ENCODE data around the gene ELOF1.
"Not testable (repeated sequence)": the region's sequence is repeated elsewhere in the genome, so short reads cannot be mapped to it uniquely, and the experiment has no call there.

Gene ELOF1

DNA sequence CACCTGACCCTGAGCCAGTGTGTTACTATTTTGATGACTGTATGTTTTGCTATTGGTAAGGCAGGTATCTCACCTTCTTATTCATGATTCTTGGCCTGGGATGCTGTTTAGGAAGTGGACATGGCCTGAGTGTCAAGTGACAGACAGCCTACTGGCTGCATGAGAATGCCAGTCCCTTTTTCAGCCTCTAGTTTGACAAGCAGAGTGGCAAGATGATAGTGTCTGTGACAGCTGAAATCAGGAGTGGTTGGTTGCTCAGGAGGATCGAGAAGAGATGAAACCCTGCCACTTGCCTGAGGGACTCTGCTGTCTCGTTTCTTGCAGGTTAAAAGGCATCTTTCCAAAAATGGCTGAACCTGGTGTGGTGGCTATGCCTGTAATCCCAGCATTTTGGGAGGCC is 7.1 kb upstream of the ELOF1 start:
- FAIRE-seq = no peak

DNA sequence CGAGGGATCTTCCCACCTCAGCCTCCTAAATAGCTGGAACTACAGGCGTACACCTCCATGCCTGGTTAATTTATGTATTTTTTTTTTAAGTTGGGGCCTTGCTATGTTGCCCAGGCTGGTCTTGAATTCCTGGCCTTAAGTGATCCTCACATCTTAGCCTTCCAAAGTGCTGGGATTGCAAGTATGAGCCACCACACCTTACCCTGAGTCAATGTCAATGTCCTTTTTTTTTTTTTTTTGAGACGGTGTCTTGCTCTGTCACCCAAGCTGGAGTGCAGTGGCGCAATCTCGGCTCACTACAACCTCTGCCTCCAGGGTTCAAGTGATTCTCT is 6.6 kb upstream of the ELOF1 start:
- not testable (repeated sequence) for FAIRE-seq

DNA sequence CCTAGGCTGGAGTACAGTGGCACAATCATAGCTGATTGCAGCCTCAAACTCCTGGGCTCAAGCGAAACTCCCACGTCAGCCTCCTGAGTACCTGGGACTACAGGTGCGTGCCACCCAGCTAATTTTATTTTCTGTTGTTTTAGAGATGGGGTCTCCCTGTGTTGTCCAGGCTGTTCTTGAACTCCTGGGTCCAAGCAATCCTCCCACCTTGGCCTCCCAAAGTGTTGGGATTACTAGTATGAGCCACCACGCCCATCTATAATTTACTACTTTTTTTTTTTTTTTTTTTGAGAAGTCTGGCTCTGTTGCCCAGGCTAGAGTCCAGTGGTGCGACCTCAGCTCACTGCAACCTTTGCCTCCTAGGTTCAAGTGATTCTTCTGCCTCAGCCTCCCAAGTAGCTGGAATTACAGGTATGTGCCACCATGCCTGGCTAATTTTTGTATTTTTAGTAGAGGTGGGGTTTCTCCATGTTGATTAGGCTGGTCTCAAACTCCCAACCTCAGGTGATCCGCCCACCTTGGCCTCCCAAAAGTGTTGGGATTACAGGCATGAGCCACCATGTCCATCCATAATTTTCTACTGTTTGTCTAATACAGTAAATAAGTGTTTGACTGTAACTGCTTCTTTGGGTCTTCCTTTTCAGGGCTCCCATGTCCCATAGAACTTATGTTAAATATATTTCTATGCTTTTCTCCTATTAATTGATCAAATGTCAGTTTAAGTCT is 5.2 kb upstream of the ELOF1 start:
- not testable (repeated sequence) for FAIRE-seq

DNA sequence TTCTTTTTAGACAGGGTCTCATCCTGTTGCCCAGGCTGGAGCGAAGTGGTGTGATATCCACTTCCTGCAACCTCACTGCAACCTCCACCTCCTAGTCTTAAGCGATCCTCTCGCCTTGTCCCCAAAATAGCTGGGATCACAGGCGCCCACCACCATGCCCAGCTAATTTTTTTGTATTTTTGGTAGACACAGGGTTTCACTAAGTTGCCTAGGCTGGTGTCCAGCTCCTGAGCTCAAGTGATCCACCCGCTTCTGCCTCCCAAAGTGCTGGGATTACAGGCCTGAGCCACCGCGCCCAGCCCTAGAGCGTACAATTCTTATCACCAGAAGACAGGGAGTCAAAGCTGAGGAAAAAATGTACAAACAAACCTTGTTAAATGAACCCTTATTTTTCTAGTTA is 4.5 kb upstream of the ELOF1 start:
- no peak for FAIRE-seq

DNA sequence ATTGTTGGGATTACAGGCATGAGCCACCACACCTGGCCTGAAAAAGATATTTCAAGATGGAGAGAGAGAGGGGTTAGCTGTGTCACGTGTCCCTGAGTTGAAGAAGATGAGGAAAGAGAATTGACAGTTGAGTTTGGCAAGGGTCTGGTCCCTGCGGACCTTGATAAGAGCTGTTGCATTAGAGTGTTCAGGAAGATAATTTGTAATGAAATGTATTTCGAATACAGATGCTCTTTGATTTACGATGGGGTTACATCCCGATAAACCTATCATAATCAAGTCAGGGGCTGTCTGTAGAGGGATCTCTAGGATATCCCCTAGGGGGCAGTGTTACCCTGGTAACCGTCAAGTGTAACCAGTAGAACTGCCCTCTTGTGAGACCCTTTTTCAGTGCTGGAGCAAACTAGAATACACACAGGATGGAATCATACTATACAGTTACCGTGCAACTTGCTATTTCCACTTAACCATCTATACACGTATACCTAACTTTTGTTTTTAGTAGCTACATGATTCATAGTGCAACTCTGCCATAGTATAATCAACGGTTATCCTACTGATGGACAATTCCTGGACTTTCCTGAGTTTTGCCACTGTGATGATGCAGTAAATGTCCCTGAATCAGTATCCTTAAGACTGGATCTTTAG is 1.5 kb upstream of the ELOF1 start:
- FAIRE-seq = no peak

DNA sequence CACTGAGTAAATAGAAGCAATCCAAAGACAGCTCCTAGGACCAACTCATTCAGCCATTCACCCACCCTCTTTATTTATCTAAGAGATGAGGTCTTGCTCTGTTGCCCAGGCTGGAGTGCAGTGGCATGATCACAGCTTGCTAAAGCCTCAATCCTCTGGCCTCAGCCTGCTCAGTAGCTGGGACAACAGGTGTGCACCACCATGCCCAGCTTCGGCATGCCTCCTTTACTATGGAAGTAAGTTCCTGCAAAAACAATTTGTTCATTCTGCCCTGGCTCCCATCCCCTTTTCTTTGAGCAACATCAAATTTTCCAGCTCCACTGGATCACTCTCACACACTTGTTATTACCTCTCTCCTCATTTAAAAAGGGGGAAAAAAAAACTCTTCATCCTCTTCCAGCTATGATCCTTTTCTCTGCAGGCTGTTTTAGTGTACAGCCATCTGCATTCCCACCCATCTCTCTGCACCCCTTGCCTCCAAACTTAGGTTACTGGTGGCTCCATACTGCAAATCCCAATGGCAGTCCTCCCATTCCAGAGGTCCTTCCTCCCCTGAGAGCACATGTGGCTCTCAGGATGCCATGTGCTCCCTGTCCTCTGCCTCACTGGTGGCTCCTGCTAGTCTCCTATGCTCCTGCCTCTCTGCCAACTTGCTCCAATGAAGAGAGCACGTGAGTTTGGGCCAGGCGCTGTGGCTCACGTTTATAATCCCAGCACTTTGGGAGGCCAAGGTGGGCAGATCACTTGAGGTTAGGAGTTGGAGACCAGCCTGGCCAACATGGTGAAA is 2.2 kb downstream of the ELOF1 start:
- FAIRE-seq = no peak

DNA sequence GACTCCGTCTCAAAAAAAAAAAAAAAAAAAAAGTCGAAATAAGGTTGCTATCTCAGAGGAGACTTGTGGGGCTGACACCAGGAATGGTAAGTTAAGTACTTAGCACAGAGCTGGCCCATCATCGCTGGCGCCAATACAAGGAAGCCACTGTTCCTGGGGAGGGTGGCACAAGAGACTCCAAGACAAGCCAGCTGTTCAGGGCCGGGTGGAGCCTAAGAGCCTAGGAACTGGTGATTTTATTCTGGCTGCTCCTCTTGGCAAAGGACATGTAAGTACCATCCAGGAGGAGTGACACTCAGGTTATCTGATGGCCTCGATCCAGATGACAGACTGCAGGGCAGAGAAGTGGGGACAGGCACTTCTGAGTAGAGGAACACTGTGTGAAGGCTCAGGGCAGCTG is 3.8 kb downstream of the ELOF1 start:
- FAIRE-seq = no peak

DNA sequence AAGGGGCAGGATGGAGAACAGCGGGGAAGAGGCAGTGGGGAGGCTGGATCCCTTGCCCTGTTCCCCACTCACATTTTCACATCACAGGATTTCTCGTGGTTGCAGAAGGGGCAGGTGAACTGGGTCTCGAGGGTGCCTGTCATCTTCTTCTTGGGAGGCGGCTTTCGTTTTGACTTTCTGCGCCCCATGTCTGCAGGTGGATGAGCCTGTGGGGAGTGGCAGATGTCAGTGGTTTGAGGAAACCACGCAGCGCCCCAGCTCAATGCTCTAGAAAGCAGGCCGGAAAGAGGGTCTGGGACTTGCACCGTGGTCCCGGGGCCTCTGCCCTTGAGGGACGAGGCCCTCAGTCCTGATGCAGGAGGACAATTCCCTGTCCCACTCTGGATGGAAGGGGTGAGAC is 4.9 kb downstream of the ELOF1 start:
- FAIRE-seq = no peak

DNA sequence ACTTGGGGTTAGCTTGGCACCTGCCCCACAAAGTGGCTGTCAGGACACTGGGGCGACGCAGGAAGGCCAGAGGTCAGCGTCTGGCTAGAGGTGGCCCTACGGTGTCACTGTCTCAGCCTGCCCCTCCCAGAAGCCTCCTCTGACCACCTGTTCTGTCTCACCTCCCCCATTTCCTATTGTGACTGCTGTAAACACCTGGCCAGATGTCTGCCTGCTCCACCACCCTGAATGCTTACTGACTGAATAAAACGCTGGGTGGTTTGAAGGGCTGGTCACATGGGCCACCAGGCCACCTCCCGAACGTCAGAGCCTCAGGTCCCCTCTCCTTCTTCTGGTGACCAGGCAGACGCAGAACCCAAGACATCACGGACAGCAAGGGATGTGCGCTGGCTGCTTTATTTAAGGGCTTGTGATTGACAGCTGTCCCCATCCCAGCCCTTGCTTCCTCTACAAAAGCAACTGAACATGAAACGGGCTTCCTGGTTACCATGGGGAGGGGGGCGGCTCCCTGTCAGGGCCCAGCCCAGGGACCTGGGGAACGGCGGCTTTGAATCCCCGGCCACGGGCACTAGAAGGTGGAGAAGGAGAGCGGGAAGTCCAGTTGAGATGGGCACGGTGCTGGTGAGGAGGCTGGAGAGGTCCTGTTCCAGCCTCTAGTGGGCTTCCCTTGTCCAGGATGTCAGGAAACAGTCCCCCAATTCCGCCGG is 6.2 kb downstream of the ELOF1 start:
- no peak for FAIRE-seq

DNA sequence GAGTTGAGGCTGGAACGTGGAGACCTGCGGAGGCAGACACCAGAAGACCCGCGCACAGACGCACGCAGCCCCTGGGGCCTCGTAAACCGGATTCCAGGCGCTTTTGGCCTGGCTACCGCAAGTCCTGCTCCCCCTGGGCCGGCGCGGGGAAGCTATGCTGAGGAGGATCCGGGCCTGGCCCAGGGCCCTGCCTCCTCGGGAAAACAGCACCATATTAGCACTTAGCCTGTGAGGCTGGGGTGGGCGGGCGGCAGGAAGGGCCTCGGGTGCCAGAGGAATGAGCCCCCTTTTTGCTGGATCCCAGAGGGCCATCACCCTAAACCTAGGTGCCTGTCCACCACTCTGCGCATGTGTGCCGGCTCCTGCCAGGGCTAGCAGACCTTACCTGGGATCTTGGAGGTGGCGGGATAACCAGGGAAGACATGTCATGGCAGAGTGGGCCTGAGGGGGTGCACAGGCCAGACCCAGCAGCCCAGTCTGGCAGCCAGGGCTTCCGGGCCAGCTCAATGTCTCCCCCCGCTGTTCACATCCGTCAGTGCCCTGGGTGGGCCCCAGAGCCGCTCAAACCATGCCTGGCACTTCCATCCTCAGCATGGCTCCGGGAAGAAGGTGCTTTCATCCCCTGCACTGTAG is 7.3 kb downstream of the ELOF1 start:
- FAIRE-seq = no peak

DNA sequence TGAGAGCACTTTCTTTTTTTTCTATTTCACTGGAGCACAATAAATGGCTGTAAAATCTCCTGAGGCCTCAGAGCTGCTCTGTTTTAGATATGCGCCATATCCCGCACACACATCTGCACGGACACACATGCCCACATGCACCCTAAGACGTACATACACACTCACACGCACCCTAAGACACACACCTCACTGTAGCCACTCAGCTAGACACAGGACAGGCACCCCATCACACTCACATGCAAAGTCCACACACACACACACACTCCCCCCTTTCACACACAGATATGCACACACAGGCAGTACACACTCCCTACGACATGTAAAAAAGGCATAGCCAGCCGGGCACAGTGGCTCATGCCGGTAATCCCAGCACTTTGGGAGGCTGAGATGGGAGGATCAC is 8.8 kb downstream of the ELOF1 start:
- FAIRE-seq = no peak

DNA sequence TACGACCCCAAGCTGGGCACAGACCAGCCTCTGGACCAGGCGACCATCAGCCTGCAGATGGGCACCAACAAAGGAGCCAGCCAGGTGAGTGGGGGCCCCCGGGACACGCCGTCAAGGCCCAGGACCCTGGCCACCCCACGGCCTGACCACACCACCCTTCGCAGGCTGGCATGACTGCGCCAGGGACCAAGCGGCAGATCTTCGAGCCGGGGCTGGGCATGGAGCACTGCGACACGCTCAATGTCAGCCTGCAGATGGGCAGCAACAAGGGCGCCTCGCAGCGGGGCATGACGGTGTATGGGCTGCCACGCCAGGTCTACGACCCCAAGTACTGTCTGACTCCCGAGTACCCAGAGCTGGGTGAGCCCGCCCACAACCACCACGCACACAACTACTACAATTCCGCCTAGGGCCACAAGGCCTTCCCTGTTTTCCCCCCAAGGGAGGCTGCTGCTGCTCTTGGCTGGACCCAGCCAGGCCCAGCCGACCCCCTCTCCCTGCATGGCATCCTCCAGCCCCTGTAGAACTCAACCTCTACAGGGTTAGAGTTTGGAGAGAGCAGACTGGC is 9.6 kb downstream of the ELOF1 start:
- no peak for FAIRE-seq

DNA sequence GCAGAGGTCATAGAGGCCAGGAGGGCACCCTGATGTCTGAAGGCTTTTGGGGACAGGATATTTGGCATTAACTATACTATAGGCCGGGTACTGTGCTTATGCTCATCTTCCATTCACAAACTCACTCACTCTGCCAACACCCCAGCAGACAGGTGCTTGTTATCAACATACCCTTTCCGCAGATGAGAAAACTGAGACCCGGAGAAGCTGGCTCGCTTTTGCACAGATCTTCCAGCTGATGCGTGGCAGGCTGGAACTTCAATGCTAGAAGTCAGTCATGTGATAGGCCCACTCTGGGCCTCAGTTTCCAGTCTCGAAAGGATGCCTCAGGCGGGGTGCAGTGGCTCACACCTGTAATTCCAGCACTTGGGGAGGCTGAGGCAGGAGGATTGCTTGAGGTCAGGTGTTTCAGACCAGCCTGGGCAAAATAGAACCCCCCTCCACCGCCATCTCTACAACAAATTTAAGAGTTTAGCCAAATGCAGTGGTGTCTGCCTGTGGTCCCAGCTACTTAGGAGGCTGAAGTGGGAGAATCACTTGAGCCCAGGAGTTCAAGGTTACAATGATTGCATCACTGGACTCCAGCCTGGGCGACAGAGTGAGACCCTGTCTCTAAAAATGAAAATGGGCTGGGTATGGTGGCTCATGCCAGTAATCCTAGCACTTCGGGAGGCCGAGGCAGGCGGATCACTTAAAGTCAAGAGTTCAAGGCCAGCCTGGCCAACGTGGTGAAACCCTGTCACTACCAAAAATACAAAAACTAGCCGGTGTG is 10.9 kb downstream of the ELOF1 start:
- no peak for FAIRE-seq

DNA sequence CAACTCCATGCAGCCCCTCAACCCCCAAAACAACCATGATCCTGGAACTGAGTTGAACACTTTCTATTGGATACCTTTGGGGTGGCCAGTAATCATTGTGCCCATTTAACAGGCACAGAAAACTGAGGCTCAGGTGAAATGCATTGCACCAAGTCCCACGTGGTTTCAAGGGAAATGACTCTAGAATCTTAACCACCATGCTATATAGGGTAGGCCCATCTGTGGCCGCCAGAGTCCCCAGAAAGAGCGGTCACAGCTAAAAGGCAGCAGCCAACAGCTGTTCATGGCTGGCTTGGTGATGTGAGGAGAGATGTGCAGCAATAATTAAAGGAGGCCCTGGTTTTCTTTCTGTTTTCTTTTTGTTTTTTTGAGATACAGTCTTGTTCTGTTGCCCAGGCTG is 17.8 kb downstream of the ELOF1 start:
- no peak for FAIRE-seq

DNA sequence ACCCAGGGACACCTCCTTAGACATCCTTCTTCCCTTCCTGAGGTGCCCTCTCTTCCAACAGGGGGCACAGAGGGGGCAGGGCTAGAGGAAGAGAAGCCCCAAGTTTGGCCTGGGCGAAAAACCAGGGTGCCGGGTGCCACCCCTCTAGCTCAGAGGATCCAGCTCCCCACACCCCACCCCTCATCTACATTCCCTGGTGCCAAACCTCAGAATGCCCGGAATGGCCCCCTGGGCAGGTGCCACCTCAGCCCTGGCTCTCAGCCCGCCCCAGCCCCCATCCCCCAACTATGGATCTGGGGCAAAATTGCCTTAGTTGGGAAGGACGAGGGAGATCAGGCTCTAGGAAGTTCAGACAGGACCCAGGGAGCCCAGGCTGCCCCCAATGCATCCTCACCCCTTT is 18.4 kb downstream of the ELOF1 start:
- FAIRE-seq = no peak

DNA sequence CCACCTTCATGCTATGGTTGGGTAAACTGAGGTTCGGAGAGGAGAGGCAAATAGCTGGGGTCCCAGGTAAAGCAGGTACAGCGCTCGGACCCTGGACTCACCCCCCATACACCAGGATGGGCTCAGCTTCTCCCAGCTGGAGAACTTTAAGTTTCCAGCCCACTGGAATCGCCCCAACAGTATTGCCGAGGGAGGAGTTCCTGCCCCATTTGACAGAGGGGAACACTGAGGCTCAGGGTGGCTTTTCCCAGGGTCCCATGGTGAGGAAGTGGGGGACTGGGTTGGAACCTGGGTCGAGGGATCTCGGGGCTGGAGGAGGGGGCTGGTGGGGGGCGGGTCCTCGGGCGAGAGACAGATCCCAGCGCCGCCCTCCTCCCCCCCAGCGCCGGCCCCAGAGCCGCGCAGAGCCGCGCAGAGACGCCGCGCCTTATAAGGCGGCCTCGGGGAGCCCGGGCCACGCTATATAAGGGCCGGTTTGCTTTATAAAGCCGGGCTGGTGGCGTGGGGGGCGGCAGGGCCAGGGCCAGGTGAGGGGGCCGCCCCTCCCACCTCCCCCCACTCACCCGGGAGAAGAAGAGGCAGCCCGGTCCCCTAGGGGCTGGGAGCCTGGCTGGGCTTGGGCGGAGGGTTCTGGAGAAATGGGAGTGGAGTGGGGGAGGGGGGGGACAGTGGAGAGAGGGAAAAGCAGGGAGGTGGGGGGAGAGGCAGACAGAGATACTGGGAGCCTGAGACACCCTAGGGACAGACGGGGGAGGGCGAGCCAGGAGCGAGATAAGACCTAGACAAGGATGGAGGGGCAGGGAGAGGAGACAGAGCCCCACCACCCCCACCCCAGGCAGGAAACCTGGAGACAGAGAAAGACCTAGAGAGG is 19.3 kb downstream of the ELOF1 start:
- FAIRE-seq = no peak

DNA sequence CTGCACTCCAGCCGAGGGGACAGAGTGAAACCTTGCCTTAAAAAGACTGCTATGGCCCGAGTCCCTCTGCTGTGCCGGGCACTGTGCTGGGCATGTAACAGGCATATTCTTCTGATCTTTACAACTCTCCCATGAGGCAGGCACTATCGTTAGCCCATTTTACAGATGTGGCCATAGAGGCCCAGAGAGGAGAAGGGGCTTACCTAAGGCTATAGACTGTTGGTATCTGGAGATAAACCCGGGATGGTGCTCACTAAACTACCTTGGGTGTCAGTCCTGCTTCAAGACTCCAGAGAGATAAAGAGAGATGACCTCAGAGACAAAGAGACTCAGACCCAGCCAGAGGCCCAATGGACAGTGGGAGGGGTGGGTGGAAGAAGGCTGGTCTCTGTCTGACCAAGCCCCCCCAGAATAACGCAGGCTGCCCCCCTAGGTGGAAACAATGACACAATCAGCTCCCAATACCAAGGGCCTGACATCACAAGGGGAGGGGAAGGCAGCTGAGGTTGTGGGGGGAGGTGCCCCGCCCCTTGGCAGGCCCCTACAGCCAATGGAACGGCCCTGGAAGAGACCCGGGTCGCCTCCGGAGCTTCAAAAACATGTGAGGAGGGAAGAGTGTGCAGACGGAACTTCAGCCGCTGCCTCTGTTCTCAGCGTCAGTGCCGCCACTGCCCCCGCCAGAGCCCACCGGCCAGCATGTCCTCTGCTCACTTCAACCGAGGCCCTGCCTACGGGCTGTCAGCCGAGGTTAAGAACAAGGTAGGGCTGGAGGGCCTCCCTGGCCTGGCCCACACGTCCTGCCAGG is 20.6 kb downstream of the ELOF1 start, which contains the start of gene CNN1:
TSS of gene CNN1 (plus strand) at position 620 of the 805 bp plus-strand sequence. CDS start at position 697, 77 bp downstream.
- no peak for FAIRE-seq

DNA sequence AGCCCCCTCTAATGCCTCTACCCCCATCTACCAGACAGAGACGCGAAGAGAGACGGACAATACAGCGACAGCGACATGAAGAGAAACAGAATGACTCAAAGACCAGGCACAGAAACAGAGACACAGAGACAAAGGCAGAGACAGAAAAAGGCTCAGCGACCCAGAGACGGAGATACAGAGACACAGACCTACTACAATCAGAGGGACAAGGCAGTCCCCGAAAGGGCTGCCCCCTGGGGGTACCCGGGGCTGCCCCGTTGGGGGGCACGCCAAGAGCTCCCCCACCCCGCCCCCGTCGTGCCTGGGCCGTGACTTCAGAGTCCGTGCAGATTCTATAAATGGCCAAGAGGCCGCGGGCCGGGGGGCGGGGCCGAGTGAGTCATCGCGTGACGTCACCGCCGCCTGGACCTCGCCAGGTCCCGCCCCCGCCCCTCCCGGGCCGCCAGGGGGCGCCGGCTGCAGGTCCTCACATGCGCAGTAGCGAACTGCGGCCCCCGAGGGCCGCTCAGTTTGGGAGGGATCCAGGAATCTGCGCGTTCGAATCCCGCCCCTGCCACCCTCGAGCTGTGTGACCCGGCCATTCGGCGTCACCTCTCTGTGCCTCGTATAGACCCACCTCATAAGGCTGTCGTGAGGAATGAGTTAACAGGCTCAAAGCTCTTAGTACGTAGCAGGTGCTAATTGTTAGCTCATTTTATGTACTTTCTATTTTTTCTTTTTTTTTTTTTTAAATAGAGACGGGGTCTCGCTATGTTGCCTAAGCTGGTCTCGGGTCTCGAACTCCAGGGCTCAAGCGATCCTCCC is 23.0 kb downstream of the ELOF1 start:
- FAIRE-seq = no peak

DNA sequence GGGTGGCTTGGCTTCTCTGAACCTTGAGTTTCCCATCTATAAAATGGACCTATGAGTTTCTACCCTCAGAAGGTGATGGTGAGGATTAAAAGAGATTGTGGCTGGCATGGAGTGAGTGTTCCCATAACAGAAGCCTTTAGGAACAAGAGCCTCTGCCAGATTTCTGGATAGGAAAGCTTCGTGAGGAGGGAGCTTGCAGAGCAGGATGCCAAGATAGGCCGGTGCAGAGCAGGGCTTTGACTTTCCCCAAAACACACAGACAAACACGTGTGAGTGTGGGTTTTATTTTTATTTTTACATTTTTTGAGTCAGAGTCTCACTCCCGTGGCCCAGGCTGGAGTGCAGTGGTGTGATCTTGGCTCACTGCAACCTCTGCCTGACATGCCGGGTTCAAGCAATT is 24.1 kb downstream of the ELOF1 start:
- no peak for FAIRE-seq

All from endometrium (tissue), 2 donors.